ENCODE data around the gene BNIP2. TPM values are rescaled to one million over a fixed set of nuclear protein-coding genes. Genes with fewer than 3 reads are reported as not detected.

The BNIP2 gene
- total and polyA plus RNA-seq, 2 experiments from 2014 or later: 81.9 to 123 TPM

DNA sequence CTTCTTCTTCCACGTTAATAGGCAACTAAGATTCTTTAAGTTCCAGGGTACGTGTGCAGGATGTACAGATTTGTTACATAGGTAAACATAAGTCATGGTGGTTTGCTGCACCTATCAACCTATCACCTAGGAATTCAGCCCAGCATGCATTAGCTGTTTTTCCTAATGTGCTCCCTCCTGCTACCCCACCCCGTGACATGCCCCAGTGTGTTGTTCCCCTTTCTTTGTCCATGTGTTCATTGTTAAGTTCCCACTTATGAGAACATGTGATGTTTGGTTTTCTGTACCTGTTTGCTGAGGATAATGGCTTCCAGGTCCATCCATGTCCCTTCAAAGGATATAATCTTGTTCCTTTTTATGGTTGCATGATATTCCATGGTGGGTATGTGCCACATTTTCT, 52.9 kb downstream of the BNIP2 start:
- Histone ChIP-seq H3K4me1 (ENCODE audit: insufficient read depth) (no peaks in the 10 kb centered on the region), H3K79me2 (ENCODE audit: insufficient read depth) (no peaks in the 10 kb centered on the region), H3K9me3 (ENCODE audit: low read depth) (no peaks in the 10 kb centered on the region), H3F3A (ENCODE audit: insufficient read depth) (no peaks in the 10 kb centered on the region), H3K9me2 (ENCODE audit: insufficient read depth) (no peaks in the 10 kb centered on the region), H2AFZ (no peak overlapping the region), H3K27ac (no peak overlapping the region), H3K4me2 (ENCODE audit: unreplicated experiment) (no peak overlapping the region), H3K36me3 (ENCODE audit: low read depth) (0 out of 2 replicates have a peak, but pooled peaks cover 2% of the 10 kb centered on the region), H3K27me3 (replicated peaks; ENCODE audit: insufficient read depth) (no peaks in the 10 kb centered on the region), H3K4me3 (no peak overlapping the region), H4K20me1 (ENCODE audit: insufficient read depth) (no peaks in the 10 kb centered on the region), H3K9ac (no peak overlapping the region)
- WGBS, 2 experiments (ENCODE audit: low coverage in 1 of 2, low lambda C conversion rate in 2 of 2, missing lambda C conversion rate in 2 of 2): 95 to 99% methylated on average over 3 of the region's 3 CpGs
- in situ Hi-C loops (cut with MboI): no loop called here
- no peak for DNase-seq
- TF ChIP-seq EZH2 (IDR thresholded peaks at IDR 0.05; ENCODE audit: insufficient read depth, poor library complexity, severe bottlenecking) (no peak), EZH2phosphoT487 (IDR thresholded peaks at IDR 0.05; ENCODE audit: insufficient read depth, low read depth) (no peak)

DNA sequence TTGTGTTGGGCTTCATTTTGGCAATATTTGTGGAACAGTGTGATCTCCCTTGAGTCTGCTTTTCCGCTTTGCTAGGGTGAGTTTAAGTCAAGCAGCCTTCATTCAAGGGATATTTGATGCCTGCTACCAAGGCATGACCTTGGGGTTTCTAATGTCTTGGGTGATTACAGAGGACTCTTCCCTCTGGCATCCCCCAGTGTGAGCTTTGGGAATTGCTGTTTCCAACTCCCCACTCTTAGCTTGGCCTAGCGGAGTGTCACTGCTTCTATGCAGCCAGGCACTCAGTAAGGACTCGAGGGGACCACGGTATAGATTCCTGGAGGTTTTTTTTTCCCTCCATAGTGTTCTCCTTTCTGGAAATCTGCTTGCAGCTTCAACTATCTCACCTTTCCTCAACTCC, 56.4 kb downstream of the BNIP2 start:
- no peak overlapping the region for H3K27ac ChIP-seq
- H3K9me3 ChIP-seq (ENCODE audit: low read depth): no peaks in the 10 kb centered on the region
- in situ Hi-C loops (cut with MboI): no loop called here
- 0 out of 2 replicates have a peak, but pooled peaks cover 2% of the 10 kb centered on the region for H3K36me3 ChIP-seq (ENCODE audit: low read depth)
- 0 out of 2 replicates have a peak, but pooled peaks cover 4% of the 10 kb centered on the region for H3K27me3 ChIP-seq (replicated peaks; ENCODE audit: insufficient read depth)
- H2AFZ ChIP-seq: no peak overlapping the region
- TF ChIP-seq EZH2 (IDR thresholded peaks at IDR 0.05; ENCODE audit: insufficient read depth, poor library complexity, severe bottlenecking) (no peak), EZH2phosphoT487 (IDR thresholded peaks at IDR 0.05; ENCODE audit: insufficient read depth, low read depth) (no peak)
- H3K4me2 ChIP-seq (ENCODE audit: unreplicated experiment): no peak overlapping the region
- H3K4me1 ChIP-seq (ENCODE audit: insufficient read depth): no peaks in the 10 kb centered on the region
- H3F3A ChIP-seq (ENCODE audit: insufficient read depth): no peaks in the 10 kb centered on the region
- H3K4me3 ChIP-seq: no peak overlapping the region
- H3K79me2 ChIP-seq (ENCODE audit: insufficient read depth): no peaks in the 10 kb centered on the region
- H3K9me2 ChIP-seq (ENCODE audit: insufficient read depth): no peaks in the 10 kb centered on the region
- 41 to 44% methylated on average over 4 of the region's 4 CpGs for WGBS, 2 experiments (ENCODE audit: low coverage in 1 of 2, low lambda C conversion rate in 2 of 2, missing lambda C conversion rate in 2 of 2)
- H4K20me1 ChIP-seq (ENCODE audit: insufficient read depth): no peaks in the 10 kb centered on the region
- H3K9ac ChIP-seq: no peak overlapping the region
- DNase-seq: peak; percentile 35

DNA sequence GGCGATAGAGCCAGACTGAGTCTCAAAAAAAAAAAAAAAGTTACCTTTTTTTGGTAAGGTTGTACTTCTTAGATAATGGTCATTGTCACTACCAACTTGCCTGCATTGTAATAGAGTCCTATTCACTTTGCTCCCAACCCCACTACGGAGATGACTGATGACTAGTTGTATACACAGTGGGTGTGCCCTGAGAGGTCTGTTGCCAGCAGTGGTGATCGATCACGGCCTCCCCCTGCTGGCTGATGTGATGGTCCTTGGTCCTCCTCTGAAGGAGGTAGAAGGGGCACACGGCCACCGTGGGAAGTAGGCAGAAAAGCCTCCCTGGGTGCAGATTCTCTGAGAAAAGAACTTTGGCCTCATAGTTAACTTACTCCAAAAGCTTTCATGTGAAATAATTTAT, 66.8 kb downstream of the BNIP2 start:
- no peaks in the 10 kb centered on the region for H4K20me1 ChIP-seq (ENCODE audit: insufficient read depth)
- H3K27ac ChIP-seq: no peak overlapping the region
- no peak overlapping the region for H3K4me2 ChIP-seq (ENCODE audit: unreplicated experiment)
- WGBS, 2 experiments (ENCODE audit: low coverage in 1 of 2, low lambda C conversion rate in 2 of 2, missing lambda C conversion rate in 2 of 2): 33 to 36% methylated on average over 6 of the region's 6 CpGs
- no peak for TF ChIP-seq EZH2 (IDR thresholded peaks at IDR 0.05; ENCODE audit: insufficient read depth, poor library complexity, severe bottlenecking)
- TF ChIP-seq EZH2phosphoT487 (IDR thresholded peaks at IDR 0.05; ENCODE audit: insufficient read depth, low read depth): no peak
- H3K9me3 ChIP-seq (ENCODE audit: low read depth): no peaks in the 10 kb centered on the region
- no peaks in the 10 kb centered on the region for H3K79me2 ChIP-seq (ENCODE audit: insufficient read depth)
- H3K36me3 ChIP-seq (ENCODE audit: low read depth): no peaks in the 10 kb centered on the region
- peaks cover 33% of the 10 kb centered on the region for H3K27me3 ChIP-seq (replicated peaks; ENCODE audit: insufficient read depth)
- H3K4me1 ChIP-seq (ENCODE audit: insufficient read depth): no peaks in the 10 kb centered on the region
- H3K4me3 ChIP-seq: no peak overlapping the region
- H2AFZ ChIP-seq: no peak overlapping the region
- no peaks in the 10 kb centered on the region for H3F3A ChIP-seq (ENCODE audit: insufficient read depth)
- no peaks in the 10 kb centered on the region for H3K9me2 ChIP-seq (ENCODE audit: insufficient read depth)
- H3K9ac ChIP-seq: no peak overlapping the region
- in situ Hi-C loops (cut with MboI): no loop called here
- peak; percentile 67 for DNase-seq

DNA sequence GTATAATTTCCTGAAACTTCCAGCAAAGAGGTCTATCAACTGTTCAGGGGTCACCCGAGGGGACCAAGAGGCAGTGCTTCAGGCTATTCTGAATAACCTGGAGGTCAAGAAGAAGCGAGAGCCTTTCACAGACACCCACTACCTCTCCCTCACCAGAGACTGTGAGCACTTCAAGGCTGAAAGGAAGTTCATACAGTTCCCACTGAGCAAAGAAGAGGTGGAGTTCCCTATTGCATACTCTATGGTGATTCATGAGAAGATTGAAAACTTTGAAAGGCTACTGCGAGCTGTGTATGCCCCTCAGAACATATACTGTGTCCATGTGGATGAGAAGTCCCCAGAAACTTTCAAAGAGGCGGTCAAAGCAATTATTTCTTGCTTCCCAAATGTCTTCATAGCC, 70.7 kb downstream of the BNIP2 start:
- TF ChIP-seq EZH2phosphoT487 (IDR thresholded peaks at IDR 0.05; ENCODE audit: insufficient read depth, low read depth): no peak
- no peak for TF ChIP-seq EZH2 (IDR thresholded peaks at IDR 0.05; ENCODE audit: insufficient read depth, poor library complexity, severe bottlenecking)
- no peak overlapping the region for H3K4me2 ChIP-seq (ENCODE audit: unreplicated experiment)
- WGBS, 2 experiments (ENCODE audit: low coverage in 1 of 2, low lambda C conversion rate in 2 of 2, missing lambda C conversion rate in 2 of 2): 38 to 47% methylated on average over 4 of the region's 4 CpGs
- H3K4me3 ChIP-seq: no peak overlapping the region
- H3K9ac ChIP-seq: no peak overlapping the region
- no peaks in the 10 kb centered on the region for H3F3A ChIP-seq (ENCODE audit: insufficient read depth)
- no peaks in the 10 kb centered on the region for H3K4me1 ChIP-seq (ENCODE audit: insufficient read depth)
- DNase-seq: no peak
- H3K79me2 ChIP-seq (ENCODE audit: insufficient read depth): no peaks in the 10 kb centered on the region
- no peaks in the 10 kb centered on the region for H3K9me2 ChIP-seq (ENCODE audit: insufficient read depth)
- peaks cover 35% of the 10 kb centered on the region for H3K27me3 ChIP-seq (replicated peaks; ENCODE audit: insufficient read depth)
- H3K36me3 ChIP-seq (ENCODE audit: low read depth): no peaks in the 10 kb centered on the region
- H3K9me3 ChIP-seq (ENCODE audit: low read depth): no peaks in the 10 kb centered on the region
- no peak overlapping the region for H3K27ac ChIP-seq
- no peak overlapping the region for H2AFZ ChIP-seq
- in situ Hi-C loops (cut with MboI): no loop called here
- no peaks in the 10 kb centered on the region for H4K20me1 ChIP-seq (ENCODE audit: insufficient read depth)

DNA sequence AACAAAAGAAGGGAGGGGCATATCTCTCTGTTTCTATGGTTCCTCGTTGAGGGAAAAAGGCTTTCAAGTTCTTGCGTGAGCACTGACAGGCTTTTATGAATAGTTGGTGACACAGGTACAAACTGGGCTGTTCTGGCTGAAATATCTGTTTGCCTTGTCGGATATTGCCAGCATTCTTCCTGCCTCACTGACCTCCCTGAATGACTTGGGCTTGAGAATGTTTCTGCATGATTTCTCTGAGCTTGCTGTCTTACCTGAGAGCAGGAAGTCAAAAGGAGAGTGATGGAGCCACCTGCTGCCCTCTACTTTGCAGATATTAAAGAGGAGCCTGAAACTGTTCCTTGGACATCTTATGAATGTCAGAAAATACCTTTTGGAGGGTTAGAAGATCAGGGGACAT, 72.7 kb downstream of the BNIP2 start:
- H3F3A ChIP-seq (ENCODE audit: insufficient read depth): no peaks in the 10 kb centered on the region
- H3K4me2 ChIP-seq (ENCODE audit: unreplicated experiment): no peak overlapping the region
- H3K4me3 ChIP-seq: no peak overlapping the region
- 63% methylated on average over 3 of the region's 3 CpGs for WGBS, 2 experiments (ENCODE audit: low coverage in 1 of 2, low lambda C conversion rate in 2 of 2, missing lambda C conversion rate in 2 of 2)
- H3K9ac ChIP-seq: no peak overlapping the region
- H3K9me2 ChIP-seq (ENCODE audit: insufficient read depth): no peaks in the 10 kb centered on the region
- no peaks in the 10 kb centered on the region for H3K36me3 ChIP-seq (ENCODE audit: low read depth)
- no peak overlapping the region for H3K27ac ChIP-seq
- H3K9me3 ChIP-seq (ENCODE audit: low read depth): no peaks in the 10 kb centered on the region
- in situ Hi-C loops (cut with MboI): no loop called here
- DNase-seq: no peak
- H3K27me3 ChIP-seq (replicated peaks; ENCODE audit: insufficient read depth): peaks cover 35% of the 10 kb centered on the region
- H3K4me1 ChIP-seq (ENCODE audit: insufficient read depth): no peaks in the 10 kb centered on the region
- H2AFZ ChIP-seq: no peak overlapping the region
- TF ChIP-seq EZH2 (IDR thresholded peaks at IDR 0.05; ENCODE audit: insufficient read depth, poor library complexity, severe bottlenecking) (no peak), EZH2phosphoT487 (IDR thresholded peaks at IDR 0.05; ENCODE audit: insufficient read depth, low read depth) (no peak)
- no peaks in the 10 kb centered on the region for H3K79me2 ChIP-seq (ENCODE audit: insufficient read depth)
- H4K20me1 ChIP-seq (ENCODE audit: insufficient read depth): no peaks in the 10 kb centered on the region

All from GM23248 (cell line).